K562 (cell line): ENCODE measurements around the gene USP19. TPM values are rescaled to one million over a fixed set of nuclear protein-coding genes. Genes with fewer than 3 reads are reported as not detected.

ENCODE experiments used
- ADNP ChIP-seq: fragments of 200-800 bp; sonication (Bioruptor generic); IDR thresholded peaks from 2 replicates; pipeline ENCODE4 v1.6.1; 2016; ENCODE audit warnings: missing genetic modification characterization, missing compliant biosample characterization
- CTBP1 ChIP-seq: fragments of 450-650 bp; IDR thresholded peaks from 2 replicates; pipeline ENCODE4 v1.6.1; 2016; ENCODE audit warnings: borderline replicate concordance
- DMBX1 ChIP-seq: fragments of 250-450 bp; sonication (Bioruptor Pico); IDR thresholded peaks from 2 replicates; pipeline ENCODE4 v1.8.0; 2022; ENCODE audit warnings: inconsistent platforms, mild to moderate bottlenecking, moderate library complexity, borderline replicate concordance
- E2F8 ChIP-seq: fragments of 450-650 bp; IDR thresholded peaks from 2 replicates; pipeline ENCODE4 v1.7.1; 2018; ENCODE audit warnings: mild to moderate bottlenecking, low read depth; ENCODE audit not compliant: partially characterized antibody
- HNRNPLL ChIP-seq: fragments of 200-400 bp; formaldehyde crosslinking; IDR thresholded peaks from 2 replicates; pipeline ENCODE4 v1.6.1; 2017; ENCODE audit warnings: low read length, low read depth, mild to moderate bottlenecking; ENCODE audit not compliant: poor library complexity, severe bottlenecking
- KLF13 ChIP-seq: fragments of 450-650 bp; IDR thresholded peaks from 2 replicates; pipeline ENCODE4 v1.6.1; 2016; ENCODE audit warnings: missing genetic modification characterization, low read depth, mild to moderate bottlenecking, missing compliant biosample characterization, moderate library complexity, borderline replicate concordance
- MYC ChIP-seq, 2 experiments: fragments of 250-450 bp in 1 of 2; sonication (Bioruptor Pico) in 1 of 2; IDR thresholded peaks; 2 replicates each; pipeline versions ENCODE4 v1.5.1 to v1.6.1; 2012 to 2021; ENCODE audit warnings: low read depth in 2 of 2, borderline replicate concordance in 1 of 2, improper control_type of control experiment in 1 of 2, low read length in 1 of 2, mild to moderate bottlenecking in 1 of 2, moderate library complexity in 1 of 2
- NFE2L1 ChIP-seq: fragments of 450-650 bp; IDR thresholded peaks from 2 replicates; pipeline ENCODE4 v1.6.1; 2016; ENCODE audit warnings: missing genetic modification characterization, low read depth, mild to moderate bottlenecking, missing compliant biosample characterization, moderate library complexity, borderline replicate concordance
- NR3C1 ChIP-seq: sonication (generic); formaldehyde crosslinking; IDR thresholded peaks from 2 replicates; pipeline ENCODE4 v1.8.1; 2022; ENCODE audit warnings: missing genetic modification reagents
- NRF1 ChIP-seq, 2 experiments: fragments of 450-650 bp; IDR thresholded peaks in 1 of 2; conservative IDR thresholded peaks in 1 of 2; 2 replicates each; pipeline ENCODE4 v1.6.1; 2014; ENCODE audit warnings: mild to moderate bottlenecking in 2 of 2
- SMAD4 ChIP-seq: fragments of 250-450 bp; sonication (Bioruptor Pico); conservative IDR thresholded peaks from 2 replicates; pipeline ENCODE4 v1.8.0; 2021; ENCODE audit warnings: inconsistent platforms, mild to moderate bottlenecking, moderate library complexity
- SRF ChIP-seq, 2 experiments: fragments of 250-450, 450-650 bp in 1 of 2; sonication (Bioruptor Pico) in 1 of 2; sonication (generic) in 1 of 2; formaldehyde crosslinking; IDR thresholded peaks; 2 replicates each; pipeline versions ENCODE4 v1.5.0 to v1.5.1; 2020 to 2022; ENCODE audit warnings: mild to moderate bottlenecking in 1 of 2, missing genetic modification reagents in 1 of 2
- TBP ChIP-seq: optimal IDR thresholded peaks from 2 replicates; pipeline ENCODE3; 2011; ENCODE audit warnings: low read depth, low read length, improper control_type of control experiment
- ZNF282 ChIP-seq: sonication (generic); formaldehyde crosslinking; IDR thresholded peaks from 2 replicates; pipeline ENCODE4 v1.8.1; 2023; ENCODE audit warnings: missing genetic modification reagents
- ZNF639 ChIP-seq, 2 experiments: fragments of 200-800 bp in 1 of 2; sonication (Bioruptor generic) in 1 of 2; sonication (generic) in 1 of 2; formaldehyde crosslinking in 1 of 2; IDR thresholded peaks in 1 of 2; conservative IDR thresholded peaks in 1 of 2; 2 replicates each; pipeline versions ENCODE4 v1.5.0 to v1.6.1; 2016 to 2020; ENCODE audit warnings: missing compliant biosample characterization in 1 of 2, missing genetic modification characterization in 1 of 2, missing genetic modification reagents in 1 of 2
- polyA plus RNA-seq, 8 experiments: library from polyadenylated mRNA; depleted of rRNA in 4 of 8; stranded (reverse) in 5 of 8; unstranded in 3 of 8; fragments of >200 nt; fragmentation: Nextera tagmentation in 2 of 8; fragmentation: Illumina TruSeq in 1 of 8; extraction: Ambion mirVana in 2 of 8; extraction: Trizol in 1 of 8; gene quantifications; 2 replicates each; pipeline versions ENCODE4 v1.2.1 to v1.2.3, GENCODE V29; 2011 to 2014; ENCODE audit warnings: inconsistent platforms in 1 of 8, missing spikeins in 1 of 8
- total RNA-seq, 7 experiments: library from RNA; depleted of rRNA in 6 of 7; stranded (reverse); fragments of >200 nt in 6 of 7; fragmentation: Illumina TruSeq in 2 of 7; extraction: Trizol in 2 of 7; gene quantifications; 2 replicates each; pipeline versions ENCODE4 v1.2.1 to v1.2.3, GENCODE V29; 2011 to 2021; ENCODE audit warnings: low replicate concordance in 1 of 7

Gene USP19
- total and polyA plus RNA-seq, 9 of the 15 experiments (the other 6 are each of a cell fraction or from before 2014, with no cell fraction given): 0.24 to 65.9 (median 36.9) TPM

- no peak for TF ChIP-seq DMBX1 (CRISPR knock-in tag)
- no peak for TF ChIP-seq KLF13
- peak; percentile 22 for TF ChIP-seq TBP
- TF ChIP-seq ADNP: no peak
- TF ChIP-seq SRF (CRISPR knock-in tag; IDR thresholded peaks at IDR 0.05): no peak
- no peak for TF ChIP-seq ZNF282 (CRISPR knock-in tag)
- TF ChIP-seq E2F8: peak; percentile 60
- TF ChIP-seq CTBP1: peak; percentile 45; the same call in 1 of the 2 replicates
- peak; percentile 66; the same call in 1 of the 2 replicates for TF ChIP-seq MYC (IDR thresholded peaks at IDR 0.05; ENCODE audit: low read depth, low read length)
- no peak for TF ChIP-seq MYC (CRISPR knock-in tag; IDR thresholded peaks at IDR 0.05; ENCODE audit: borderline replicate concordance, low read depth)
- TF ChIP-seq ZNF639 (CRISPR knock-in tag; conservative IDR thresholded peaks at IDR 0.05 in 1 of 2, IDR thresholded peaks at IDR 0.05 in 1 of 2): peak in 1 of 2 experiments; percentile 86; a peak in 1 of 4 replicates
- TF ChIP-seq NRF1 (conservative IDR thresholded peaks at IDR 0.05 in 1 of 2, IDR thresholded peaks at IDR 0.05 in 1 of 2): peak; percentile 80 to 83
- TF ChIP-seq NFE2L1: no peak
- 0 out of 2 replicates have a peak, but pooled peaks have one; percentile 27 for TF ChIP-seq NR3C1 (CRISPR knock-in tag)
- peak; percentile 10 for TF ChIP-seq HNRNPLL
- 0 out of 2 replicates have a peak, but pooled peaks have one; percentile 62 for TF ChIP-seq SMAD4 (CRISPR knock-in tag)
Measured at GRCh38 chr3:49092938-49093852, 27.4 kb downstream of the USP19 start (continued).
